SK-N-SH (cell line): ENCODE results near the gene APC.

Experiments used
- EZH2phosphoT487 ChIP-seq: fragments of 200-600 bp; sonication (generic); IDR thresholded peaks from 2 replicates; pipeline ENCODE4 v1.6.1; 2017; ENCODE audit warnings: low read depth, mixed run types, mild to moderate bottlenecking, antibody characterized with exemption, moderate library complexity, borderline replicate concordance
- POLR2AphosphoS5 ChIP-seq: IDR thresholded peaks from 2 replicates; pipeline ENCODE4 v1.6.1; 2012; ENCODE audit warnings: low read depth, low read length
- YY1 ChIP-seq: IDR thresholded peaks from 2 replicates; pipeline ENCODE4 v1.4.0; 2012; ENCODE audit warnings: low read depth, mild to moderate bottlenecking

DNA sequence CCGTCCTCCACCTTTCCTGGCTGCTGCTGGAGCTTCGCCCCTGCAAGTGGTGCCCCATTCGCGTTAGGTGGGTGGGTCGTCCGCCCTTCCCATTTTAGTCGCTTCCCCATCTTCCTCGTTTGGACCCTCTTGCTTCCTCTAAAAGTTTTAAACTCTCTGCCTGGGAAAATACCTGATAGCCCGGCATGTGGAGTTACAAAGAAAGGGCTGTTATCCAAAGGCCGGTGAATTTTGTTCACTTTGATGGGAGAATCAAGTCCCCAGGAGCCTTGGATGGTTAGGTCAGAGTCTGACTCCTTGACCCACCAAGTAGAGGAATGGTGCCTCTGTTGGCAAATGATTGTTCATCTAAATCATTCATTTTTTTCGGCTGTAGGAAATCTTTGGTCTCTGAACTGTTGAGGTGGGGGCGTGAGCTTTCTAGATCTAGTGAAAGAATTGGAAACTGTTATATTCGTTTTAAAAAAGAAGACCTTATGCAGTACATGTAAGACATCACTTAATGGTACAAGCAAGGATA, 29.5 kb upstream of the APC start:
- no peak for TF ChIP-seq EZH2phosphoT487
- TF ChIP-seq YY1, result no peak
- TF ChIP-seq POLR2AphosphoS5, result no peak
